Parathyroid adenoma (tissue), 2 donors: ENCODE data around the gene COMMD1.

Source experiments
- H2AFZ ChIP-seq: fragments of 300-600 bp; sonication (generic); one replicate; pipeline ENCODE4 v1.7.0; 2017; ENCODE audit warnings: antibody characterized with exemption, mild to moderate bottlenecking
- H3K27ac ChIP-seq: fragments of 300-600 bp; sonication (generic); one replicate; pipeline ENCODE4 v1.7.0; 2017
- H3K27me3 ChIP-seq: fragments of 300-600 bp; sonication (generic); one replicate; pipeline ENCODE4 v1.7.0; 2017; ENCODE audit warnings: low read length; ENCODE audit not compliant: control insufficient read depth, insufficient read depth
- H3K36me3 ChIP-seq: fragments of 300-600 bp; sonication (generic); one replicate; pipeline ENCODE4 v1.7.0; 2017; ENCODE audit warnings: low read length; ENCODE audit not compliant: control insufficient read depth, insufficient read depth
- H3K4me1 ChIP-seq: fragments of 300-600 bp; sonication (generic); one replicate; pipeline ENCODE4 v1.7.0; 2017; ENCODE audit warnings: control low read depth
- H3K4me2 ChIP-seq: fragments of 300-600 bp; sonication (generic); one replicate; pipeline ENCODE4 v1.7.0; 2017; ENCODE audit warnings: low read length
- H3K4me3 ChIP-seq: fragments of 300-600 bp; sonication (generic); one replicate; pipeline ENCODE4 v1.7.0; 2017; ENCODE audit warnings: low read depth, low read length
- H3K79me2 ChIP-seq: fragments of 300-600 bp; sonication (generic); one replicate; pipeline ENCODE4 v1.7.0; 2017; ENCODE audit warnings: control low read depth
- H3K9ac ChIP-seq: fragments of 300-600 bp; sonication (generic); one replicate; pipeline ENCODE4 v1.7.0; 2017; ENCODE audit warnings: mild to moderate bottlenecking
- H3K9me3 ChIP-seq: fragments of 300-600 bp; sonication (generic); one replicate; pipeline ENCODE4 v1.7.0; 2017; ENCODE audit warnings: low read length; ENCODE audit not compliant: control insufficient read depth
- TF ChIP-seq, protein P1 (sequence below): fragments of 300-600 bp; sonication (generic); IDR thresholded peaks from one replicate; pipeline ENCODE4 v1.7.0; 2017; ENCODE audit warnings: antibody characterized with exemption, mild to moderate bottlenecking
- donor health status: primary hyperparathyroidism.

COMMD1 gene

DNA sequence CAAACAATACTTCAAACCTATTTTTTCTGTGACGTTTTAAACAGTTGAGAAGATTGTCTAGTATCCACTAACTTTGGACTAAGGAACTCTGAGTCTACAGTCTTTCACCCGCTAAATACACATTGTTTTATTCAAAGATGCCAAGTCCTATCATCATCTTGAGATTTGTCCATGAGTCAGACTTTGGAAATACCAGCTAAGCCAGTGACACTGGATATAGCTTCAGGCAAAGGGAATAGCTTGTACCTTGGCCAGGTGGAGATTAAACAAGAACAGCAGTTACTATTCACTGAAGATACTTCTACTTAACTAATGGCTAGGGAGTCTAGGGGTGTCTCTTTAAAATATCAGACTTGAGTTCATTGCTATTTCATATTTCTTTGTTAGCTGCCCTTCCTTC lies 137.5 kb downstream of the COMMD1 start:
- H3K27ac ChIP-seq = no peak overlapping the region
- no peak overlapping the region for H3K9ac ChIP-seq
- H3K4me1 ChIP-seq = peaks cover 3% of the 10 kb centered on the region
- no peak overlapping the region for H3K4me3 ChIP-seq
- TF ChIP-seq, protein P1, sequence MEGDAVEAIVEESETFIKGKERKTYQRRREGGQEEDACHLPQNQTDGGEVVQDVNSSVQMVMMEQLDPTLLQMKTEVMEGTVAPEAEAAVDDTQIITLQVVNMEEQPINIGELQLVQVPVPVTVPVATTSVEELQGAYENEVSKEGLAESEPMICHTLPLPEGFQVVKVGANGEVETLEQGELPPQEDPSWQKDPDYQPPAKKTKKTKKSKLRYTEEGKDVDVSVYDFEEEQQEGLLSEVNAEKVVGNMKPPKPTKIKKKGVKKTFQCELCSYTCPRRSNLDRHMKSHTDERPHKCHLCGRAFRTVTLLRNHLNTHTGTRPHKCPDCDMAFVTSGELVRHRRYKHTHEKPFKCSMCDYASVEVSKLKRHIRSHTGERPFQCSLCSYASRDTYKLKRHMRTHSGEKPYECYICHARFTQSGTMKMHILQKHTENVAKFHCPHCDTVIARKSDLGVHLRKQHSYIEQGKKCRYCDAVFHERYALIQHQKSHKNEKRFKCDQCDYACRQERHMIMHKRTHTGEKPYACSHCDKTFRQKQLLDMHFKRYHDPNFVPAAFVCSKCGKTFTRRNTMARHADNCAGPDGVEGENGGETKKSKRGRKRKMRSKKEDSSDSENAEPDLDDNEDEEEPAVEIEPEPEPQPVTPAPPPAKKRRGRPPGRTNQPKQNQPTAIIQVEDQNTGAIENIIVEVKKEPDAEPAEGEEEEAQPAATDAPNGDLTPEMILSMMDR = no peak
- no peaks in the 10 kb centered on the region for H3K36me3 ChIP-seq
- no peaks in the 10 kb centered on the region for H3K9me3 ChIP-seq
- no peak overlapping the region for H3K4me2 ChIP-seq
- H3K27me3 ChIP-seq = no peaks in the 10 kb centered on the region
- H3K79me2 ChIP-seq = peaks cover 17% of the 10 kb centered on the region
- no peak overlapping the region for H2AFZ ChIP-seq

DNA sequence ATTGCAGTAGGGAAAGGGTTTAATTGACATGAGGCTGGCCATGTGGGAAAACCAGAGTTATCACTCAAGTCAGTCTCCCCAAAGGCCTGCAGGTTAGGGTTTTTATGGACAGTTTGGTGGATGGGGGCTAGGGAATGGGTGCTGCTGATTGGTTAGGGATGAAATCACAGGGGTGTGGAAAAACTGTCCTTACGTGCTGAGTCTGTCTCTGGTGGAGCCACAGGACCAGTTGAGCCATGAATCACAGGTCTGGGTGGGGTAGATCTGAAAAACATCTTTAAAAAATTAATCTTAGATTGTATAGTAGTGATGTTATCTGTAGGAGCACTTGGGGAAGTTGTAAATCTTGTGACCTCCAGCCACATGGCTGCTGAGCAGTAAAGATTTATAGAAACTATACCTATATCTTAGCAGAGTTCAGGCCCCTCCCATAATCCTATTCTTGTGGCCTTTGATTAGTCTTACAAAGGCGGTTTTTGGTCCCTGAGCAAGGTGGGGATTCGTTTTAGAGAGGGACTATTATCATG lies 139.6 kb downstream of the COMMD1 start:
- Histone ChIP-seq H3K9ac (no peak overlapping the region), H3K4me2 (no peak overlapping the region), H3K4me3 (no peak overlapping the region), H2AFZ (no peak overlapping the region), H3K27me3 (no peaks in the 10 kb centered on the region), H3K79me2 (peaks cover 10% of the 10 kb centered on the region), H3K27ac (no peak overlapping the region), H3K4me1 (peaks cover 8% of the 10 kb centered on the region), H3K9me3 (no peaks in the 10 kb centered on the region), H3K36me3 (no peaks in the 10 kb centered on the region)
- TF ChIP-seq, protein P1 = no peak

GRCh38 chr2:62046141-62046540 lies 140.7 kb downstream of the COMMD1 start:
- H3K9me3 ChIP-seq = no peaks in the 10 kb centered on the region
- H3K9ac ChIP-seq = no peak overlapping the region
- no peak overlapping the region for H3K4me2 ChIP-seq
- H3K4me3 ChIP-seq = no peak overlapping the region
- no peaks in the 10 kb centered on the region for H3K27me3 ChIP-seq
- no peak overlapping the region for H3K27ac ChIP-seq
- H3K36me3 ChIP-seq = no peaks in the 10 kb centered on the region
- H3K4me1 ChIP-seq = peaks cover 8% of the 10 kb centered on the region
- no peak overlapping the region for H2AFZ ChIP-seq
- H3K79me2 ChIP-seq = peaks cover 10% of the 10 kb centered on the region
- TF ChIP-seq, protein P1 = no peak

- Histone ChIP-seq H3K4me1 (peaks cover 8% of the 10 kb centered on the region), H3K27ac (no peak overlapping the region), H3K9ac (no peak overlapping the region), H2AFZ (no peak overlapping the region), H3K4me2 (no peak overlapping the region), H3K9me3 (no peaks in the 10 kb centered on the region), H3K27me3 (no peaks in the 10 kb centered on the region), H3K4me3 (no peak overlapping the region), H3K79me2 (no peaks in the 10 kb centered on the region), H3K36me3 (no peaks in the 10 kb centered on the region)
- TF ChIP-seq, protein P1 = no peak
These were observed 145.1 kb downstream of the COMMD1 start for GRCh38 chr2:62050456-62051045.
